ENCODE measurements around the gene SLC12A2.

SLC12A2 gene

GRCh38 chr5:128228521-128228920, 145.0 kb downstream of the SLC12A2 start:
- no peak for DNase-seq

GRCh38 chr5:128234928-128235641, 151.5 kb downstream of the SLC12A2 start:
- no peak for DNase-seq

GRCh38 chr5:128236334-128236733, 152.8 kb downstream of the SLC12A2 start:
- DNase-seq: no peak

GRCh38 chr5:128237000-128237399, 153.4 kb downstream of the SLC12A2 start:
- DNase-seq: no peak

GRCh38 chr5:128237546-128237945, 154.0 kb downstream of the SLC12A2 start:
- DNase-seq: no peak

Measured in stimulated activated CD4-positive, alpha-beta T cell treated with anti-CD3 and anti-CD28 coated beads, Interleukin-4, amount 100 ng/mL, for 1 hour (primary cell).